K562 (cell line): ENCODE data around the gene PTPN20. TPM values are rescaled to one million over a fixed set of nuclear protein-coding genes. Genes with fewer than 3 reads are reported as not detected.

Experiments used
- ATAC-seq: fragments of 200-7000 bp; cut with Tn5 transposase; 3 replicates; pipeline ENCODE4 v1.9.1; 2020; ENCODE audit warnings: moderate library complexity
- BruUV-seq: library from RNA; stranded (reverse); fragments of 400-500 nt; replicated peaks from 2 replicates; lab custom pipeline; 2021; lab: Mats Ljungman, UMichigan
- CTCF ChIA-PET: fragments of 300-600 bp; formaldehyde crosslinking; extraction: SDS; loops from one replicate; lab custom pipeline; 2021; ENCODE audit warnings: low intra/inter-chr PET ratio; lab: Yijun Ruan, JAX
- POLR2A ChIA-PET: fragments of 300-600, 350-650 bp; sonication (Branson Sonifier 250); formaldehyde crosslinking; extraction: SDS; loops from one replicate; lab custom pipeline; 2021; ENCODE audit warnings: antibody characterized with exemption, inconsistent platforms; lab: Yijun Ruan, JAX
- DNase-seq, 4 experiments: peaks; one replicate each; pipeline versions ENCODE4 v3.0.0 to v3.0.0-alpha.2; 2011 to 2018; ENCODE audit warnings: low spot score in 3 of 4, mixed read lengths in 3 of 4; ENCODE audit errors: extremely low read depth in 1 of 4
- FAIRE-seq: peaks from 2 replicates; lab custom pipeline; 2011; peaks lifted over from hg19 to GRCh38; lab: Jason Lieb, UNC
- H2AFZ ChIP-seq: 2 replicates; pipeline ENCODE4 v1.6.0; 2011; ENCODE audit warnings: low read depth, low read length, control low read depth, inconsistent platforms
- H3K27ac ChIP-seq: fragments of 200-600 bp; 3 replicates; pipeline ENCODE4 v1.8.0; 2011; ENCODE audit warnings: low read depth, mild to moderate bottlenecking, control low read depth, inconsistent platforms, low read length, moderate library complexity, mixed read lengths; ENCODE audit errors: extremely low read depth
- H3K27me3 ChIP-seq, 2 experiments: fragments of 300-600 bp in 1 of 2; 2 replicates in 1 of 2; 3 replicates in 1 of 2; pipeline versions ENCODE4 v1.6.0 to v1.8.0; 2011; ENCODE audit warnings: inconsistent platforms in 2 of 2, low read length in 2 of 2, mild to moderate bottlenecking in 1 of 2, mixed read lengths in 1 of 2, moderate library complexity in 1 of 2; ENCODE audit not compliant: control insufficient read depth in 2 of 2, insufficient read depth in 2 of 2
- H3K36me3 ChIP-seq: fragments of 300-600 bp; 3 replicates; pipeline ENCODE4 v1.8.0; 2011; ENCODE audit warnings: mild to moderate bottlenecking, low read length, inconsistent platforms; ENCODE audit not compliant: control insufficient read depth, insufficient read depth
- H3K4me1 ChIP-seq, 2 experiments: fragments of 200-600 bp in 1 of 2; replicated peaks in 1 of 2; 2 replicates in 1 of 2; 3 replicates in 1 of 2; pipeline versions ENCODE4 v1.5.1 to v1.8.0; 2011; ENCODE audit warnings: inconsistent platforms in 2 of 2, low read length in 2 of 2, mild to moderate bottlenecking in 1 of 2, mixed read lengths in 1 of 2, moderate library complexity in 1 of 2; ENCODE audit not compliant: control insufficient read depth in 2 of 2, insufficient read depth in 2 of 2
- H3K4me2 ChIP-seq: 2 replicates; pipeline ENCODE4 v1.6.1; 2011; ENCODE audit warnings: low read length, control low read depth, inconsistent platforms, mixed read lengths; ENCODE audit not compliant: insufficient read depth
- H3K4me3 ChIP-seq: fragments of 200-600 bp; sonication (generic), shearing (Covaris generic); 2 replicates; pipeline ENCODE4 v1.5.1; 2016; ENCODE audit warnings: control low read depth, inconsistent platforms
- H3K79me2 ChIP-seq: fragments of 200-600 bp; 3 replicates; pipeline ENCODE4 v1.8.0; 2011; ENCODE audit warnings: low read length, inconsistent platforms; ENCODE audit not compliant: control insufficient read depth, insufficient read depth
- H3K9ac ChIP-seq, 2 experiments: 2 replicates each; pipeline versions ENCODE4 v1.6.0 to v1.6.1; 2011; ENCODE audit warnings: low read depth in 2 of 2, low read length in 2 of 2, control low read depth in 1 of 2, inconsistent platforms in 1 of 2, mild to moderate bottlenecking in 1 of 2, mixed read lengths in 1 of 2; ENCODE audit not compliant: insufficient read depth in 1 of 2
- H3K9me1 ChIP-seq: one replicate; pipeline ENCODE4 v1.6.0; 2011; ENCODE audit warnings: inconsistent platforms, mild to moderate bottlenecking, low read length, moderate library complexity; ENCODE audit not compliant: control insufficient read depth, insufficient read depth
- H3K9me3 ChIP-seq: replicated peaks from 2 replicates; pipeline ENCODE4 v1.5.1; 2011; ENCODE audit warnings: low read depth, low read length, inconsistent platforms; ENCODE audit not compliant: control insufficient read depth, insufficient read depth
- H4K20me1 ChIP-seq: replicated peaks from 2 replicates; pipeline ENCODE4 v1.6.1; 2011; ENCODE audit warnings: low read length, inconsistent platforms, mixed read lengths; ENCODE audit not compliant: control insufficient read depth, insufficient read depth
- CHD4 ChIP-seq: fragments of 200-600 bp; sonication (generic); IDR thresholded peaks from 3 replicates; pipeline ENCODE4 v1.6.1; 2012; ENCODE audit warnings: low read depth, mild to moderate bottlenecking, mixed read lengths, low read length, inconsistent platforms; ENCODE audit not compliant: insufficient read depth, insufficient replicate concordance, poor library complexity, severe bottlenecking
- E2F1 ChIP-seq: sonication (generic); formaldehyde crosslinking; IDR thresholded peaks from 2 replicates; pipeline ENCODE4 v1.8.1; 2023; ENCODE audit warnings: mild to moderate bottlenecking, missing genetic modification reagents, moderate library complexity
- ERF ChIP-seq: fragments of 450-650 bp; formaldehyde crosslinking; IDR thresholded peaks from 2 replicates; pipeline ENCODE4 v1.4.0; 2020; ENCODE audit warnings: mild to moderate bottlenecking, mixed read lengths
- KAT8 ChIP-seq: fragments of 450-650 bp; IDR thresholded peaks from 2 replicates; pipeline ENCODE4 v1.6.1; 2016; ENCODE audit warnings: low read depth, mild to moderate bottlenecking
- WGBS: fragments of 100-300 bp; shearing (Covaris generic); methylation state at CpG from one replicate; pipeline ENCODE4 v1.1.6; 2016; ENCODE audit warnings: low coverage, mixed read lengths; ENCODE audit not compliant: insufficient coverage; ENCODE audit errors: missing lambda C conversion rate; 5-methylcytosine and 5-hydroxymethylcytosine counted together
- in situ Hi-C: fragments of 300-500 bp; cut with MboI; formaldehyde crosslinking; loops from 4 replicates; pipeline ENCODE4 v1.15.0; 2018; ENCODE audit warnings: inconsistent platforms, mixed read lengths
- intact Hi-C: fragments of 100-400 bp; cut with micrococcal nuclease; formaldehyde crosslinking; loops from 2 replicates; pipeline ENCODE4 v1.14.2; 2022
- polyA plus RNA-seq, 8 experiments: library from polyadenylated mRNA; depleted of rRNA in 4 of 8; stranded (reverse) in 5 of 8; unstranded in 3 of 8; fragments of >200 nt; fragmentation: Nextera tagmentation in 2 of 8; fragmentation: Illumina TruSeq in 1 of 8; extraction: Ambion mirVana in 2 of 8; extraction: Trizol in 1 of 8; gene quantifications; 2 replicates each; pipeline versions ENCODE4 v1.2.1 to v1.2.3, GENCODE V29; 2011 to 2014; ENCODE audit warnings: inconsistent platforms in 1 of 8, missing spikeins in 1 of 8
- total RNA-seq, 7 experiments: library from RNA; depleted of rRNA in 6 of 7; stranded (reverse); fragments of >200 nt in 6 of 7; fragmentation: Illumina TruSeq in 2 of 7; extraction: Trizol in 2 of 7; gene quantifications; 2 replicates each; pipeline versions ENCODE4 v1.2.1 to v1.2.3, GENCODE V29; 2011 to 2021; ENCODE audit warnings: low replicate concordance in 1 of 7

Gene PTPN20
- total and polyA plus RNA-seq, 9 of the 15 experiments (the other 6 are each of a cell fraction or from before 2014, with no cell fraction given) = 0.03 to 0.18 (median 0.10) TPM; not detected in 6

GRCh38 chr10:47051741-47052238 lies 140.6 kb downstream of the PTPN20 start:
- FAIRE-seq (no peak), ATAC-seq (no peak), DNase-seq (no peak)
- no peak overlapping the region for H3K9ac ChIP-seq
- intact Hi-C loops = no loop called here
- H3K79me2 ChIP-seq = no peaks in the 10 kb centered on the region
- H3K9me1 ChIP-seq = no peaks in the 10 kb centered on the region
- no peak for TF ChIP-seq E2F1 (CRISPR knock-in tag)
- no peak for TF ChIP-seq KAT8
- no peak for TF ChIP-seq CHD4
- TF ChIP-seq ERF (CRISPR knock-in tag) = no peak
- peaks cover 10% of the 10 kb centered on the region for H4K20me1 ChIP-seq
- H3K4me1 ChIP-seq = peaks cover 0 to 4% of the 10 kb centered on the region in 2 experiments; a peak in 1 of 5 replicates
- no peaks in the 10 kb centered on the region for H3K9me3 ChIP-seq
- no peaks in the 10 kb centered on the region for H3K36me3 ChIP-seq
- no peak overlapping the region for H3K4me2 ChIP-seq
- peaks cover 6 to 29% of the 10 kb centered on the region in 2 experiments; a peak in 1 of 5 replicates for H3K27me3 ChIP-seq
- ChIA-PET CTCF (no interaction called here), POLR2A (no interaction called here)
- WGBS = 2% methylated on average over 5 of the region's 5 CpGs
- no peak overlapping the region for H3K4me3 ChIP-seq
- H2AFZ ChIP-seq = no peak overlapping the region
- no peak overlapping the region for H3K27ac ChIP-seq
- in situ Hi-C loops = no loop called here
- no TSS peak for BruUV-seq
